Activated T-cell treated with anti-CD3 and anti-CD28 coated beads, Interleukin-2, amount 50 U/mL, for 4 hours (primary cell): ENCODE data around the gene CEP128. TPM values are rescaled to one million over a fixed set of nuclear protein-coding genes. Genes with fewer than 3 reads are reported as not detected.

Experiments used
- ATAC-seq, 2 donors: fragments of 200-7000 bp; cut with Tn5 transposase; one replicate each; pipeline ENCODE4 v1.10.0; 2021
- DNase-seq: peaks from one replicate; pipeline ENCODE4 v3.0.0-alpha.2; 2020
- H3K27me3 Mint-ChIP-seq: one replicate; pipeline ENCODE4 v1.8.0; 2021; ENCODE audit warnings: low read depth, mixed read lengths
- H3K36me3 Mint-ChIP-seq: one replicate; pipeline ENCODE4 v1.8.0; 2022; ENCODE audit warnings: mixed read lengths; ENCODE audit not compliant: insufficient read depth
- H3K4me1 Mint-ChIP-seq: one replicate; pipeline ENCODE4 v1.8.0; 2021; ENCODE audit warnings: low read depth, mixed read lengths
- H3K4me3 Mint-ChIP-seq: one replicate; pipeline ENCODE4 v1.8.0; 2021; ENCODE audit warnings: mild to moderate bottlenecking, moderate library complexity, mixed read lengths
- H3K9me3 Mint-ChIP-seq: one replicate; pipeline ENCODE4 v1.8.0; 2021; ENCODE audit warnings: mixed read lengths
- total RNA-seq, 3 donors: library from RNA; stranded (reverse); gene quantifications; one replicate each; pipeline ENCODE4 v1.2.1, GENCODE V29; 2021

The CEP128 gene
- total RNA-seq = 10 to 100 TPM; 17.1 to 22.7 (median 21.2) TPM

- Mint-ChIP-seq H3K9me3 (peaks cover 3% of the 10 kb centered on the region), H3K4me3 (peak within 1 kb of the TSS; percentile 89), H3K4me1 (peaks cover 33% of the 10 kb centered on the region), H3K27me3 (no peaks in the 10 kb centered on the region), H3K36me3 (no peaks in the 10 kb centered on the region)
- ATAC-seq = peak; percentile 86 to 92
- peak; percentile 78 for DNase-seq
Observed at GRCh38 chr14:80941241-80942185, at the start of gene CEP128. CEP128 (minus strand) TSS chr14:80941738.

GRCh38 chr14:80988735-80989429 lies 47.3 kb upstream of the CEP128 start:
- peaks cover 5% of the 10 kb centered on the region for H3K27me3 Mint-ChIP-seq
- H3K4me3 Mint-ChIP-seq = no peak overlapping the region
- ATAC-seq (peak; percentile 91 to 92), DNase-seq (no peak)
- H3K36me3 Mint-ChIP-seq = no peaks in the 10 kb centered on the region
- H3K9me3 Mint-ChIP-seq = no peaks in the 10 kb centered on the region
- no peaks in the 10 kb centered on the region for H3K4me1 Mint-ChIP-seq

GRCh38 chr14:80988192-80988591 lies 46.7 kb upstream of the CEP128 start:
- Mint-ChIP-seq H3K4me1 (no peaks in the 10 kb centered on the region), H3K27me3 (peaks cover 5% of the 10 kb centered on the region)

GRCh38 chr14:80987235-80988032 lies 45.9 kb upstream of the CEP128 start:
- no peaks in the 10 kb centered on the region for H3K36me3 Mint-ChIP-seq
- H3K4me3 Mint-ChIP-seq = no peak overlapping the region
- no peaks in the 10 kb centered on the region for H3K9me3 Mint-ChIP-seq
- ATAC-seq (peak; percentile 33 to 44), DNase-seq (peak; percentile 57)
- peaks cover 5% of the 10 kb centered on the region for H3K27me3 Mint-ChIP-seq
- no peaks in the 10 kb centered on the region for H3K4me1 Mint-ChIP-seq

More at GRCh38 chr14:80988192-80988591, 46.7 kb upstream of the CEP128 start:
- H3K36me3 Mint-ChIP-seq = no peaks in the 10 kb centered on the region
- no peak overlapping the region for H3K4me3 Mint-ChIP-seq
- no peaks in the 10 kb centered on the region for H3K9me3 Mint-ChIP-seq
- DNase-seq (no peak), ATAC-seq (no peak)

- DNase-seq = no peak
- Mint-ChIP-seq H3K4me1 (peaks cover 15% of the 10 kb centered on the region), H3K36me3 (no peaks in the 10 kb centered on the region), H3K27me3 (no peaks in the 10 kb centered on the region), H3K9me3 (no peaks in the 10 kb centered on the region), H3K4me3 (no peak overlapping the region)
- ATAC-seq = no peak
Observed at GRCh38 chr14:80982711-80983110, 41.2 kb upstream of the CEP128 start.

- Mint-ChIP-seq H3K4me1 (peaks cover 18% of the 10 kb centered on the region), H3K9me3 (no peaks in the 10 kb centered on the region), H3K4me3 (no peak overlapping the region), H3K27me3 (no peaks in the 10 kb centered on the region), H3K36me3 (no peaks in the 10 kb centered on the region)
- no peak for ATAC-seq
- no peak for DNase-seq
Observed at GRCh38 chr14:80981673-80982072, 40.1 kb upstream of the CEP128 start.

GRCh38 chr14:80981156-80981555 lies 39.6 kb upstream of the CEP128 start:
- Mint-ChIP-seq H3K27me3 (no peaks in the 10 kb centered on the region), H3K4me3 (no peak overlapping the region), H3K36me3 (no peaks in the 10 kb centered on the region), H3K9me3 (no peaks in the 10 kb centered on the region), H3K4me1 (peaks cover 18% of the 10 kb centered on the region)
- no peak for ATAC-seq
- no peak for DNase-seq

GRCh38 chr14:80979951-80980350 lies 38.4 kb upstream of the CEP128 start:
- ATAC-seq = no peak
- no peaks in the 10 kb centered on the region for H3K36me3 Mint-ChIP-seq

GRCh38 chr14:80978403-80978802 lies 36.9 kb upstream of the CEP128 start:
- H3K9me3 Mint-ChIP-seq = no peaks in the 10 kb centered on the region
- peaks cover 25% of the 10 kb centered on the region for H3K4me1 Mint-ChIP-seq
- H3K27me3 Mint-ChIP-seq = no peaks in the 10 kb centered on the region
- DNase-seq (no peak), ATAC-seq (peak; percentile 55 to 75)
- no peak overlapping the region for H3K4me3 Mint-ChIP-seq
- no peaks in the 10 kb centered on the region for H3K36me3 Mint-ChIP-seq

More at GRCh38 chr14:80979951-80980350, 38.4 kb upstream of the CEP128 start:
- DNase-seq = no peak
- Mint-ChIP-seq H3K27me3 (no peaks in the 10 kb centered on the region), H3K4me3 (no peak overlapping the region), H3K4me1 (peaks cover 18% of the 10 kb centered on the region), H3K9me3 (no peaks in the 10 kb centered on the region)

GRCh38 chr14:80977221-80977620 lies 35.7 kb upstream of the CEP128 start:
- Mint-ChIP-seq H3K4me3 (no peak overlapping the region), H3K9me3 (no peaks in the 10 kb centered on the region), H3K4me1 (peaks cover 26% of the 10 kb centered on the region), H3K36me3 (no peaks in the 10 kb centered on the region), H3K27me3 (no peaks in the 10 kb centered on the region)
- DNase-seq (no peak), ATAC-seq (peak in 1 of 2 donors; percentile 30)

GRCh38 chr14:80974679-80975078 lies 33.1 kb upstream of the CEP128 start:
- Mint-ChIP-seq H3K4me3 (no peak overlapping the region), H3K27me3 (no peaks in the 10 kb centered on the region), H3K4me1 (peaks cover 26% of the 10 kb centered on the region), H3K36me3 (no peaks in the 10 kb centered on the region), H3K9me3 (no peaks in the 10 kb centered on the region)
- no peak for ATAC-seq
- DNase-seq = no peak

GRCh38 chr14:80973931-80974641 lies 32.5 kb upstream of the CEP128 start:
- DNase-seq (no peak), ATAC-seq (peak; percentile 46)
- H3K4me1 Mint-ChIP-seq = peaks cover 25% of the 10 kb centered on the region
- no peaks in the 10 kb centered on the region for H3K36me3 Mint-ChIP-seq
- no peak overlapping the region for H3K4me3 Mint-ChIP-seq
- H3K27me3 Mint-ChIP-seq = no peaks in the 10 kb centered on the region
- H3K9me3 Mint-ChIP-seq = no peaks in the 10 kb centered on the region

GRCh38 chr14:80965037-80965436 lies 23.5 kb upstream of the CEP128 start:
- no peaks in the 10 kb centered on the region for H3K9me3 Mint-ChIP-seq
- no peaks in the 10 kb centered on the region for H3K36me3 Mint-ChIP-seq
- H3K27me3 Mint-ChIP-seq = no peaks in the 10 kb centered on the region
- ATAC-seq (no peak), DNase-seq (no peak)
- peaks cover 4% of the 10 kb centered on the region for H3K4me1 Mint-ChIP-seq
- H3K4me3 Mint-ChIP-seq = no peak overlapping the region
